Activated B cell treated with CpG ODN at 0.5 μM for 24 hours (primary cell): ENCODE measurements around the gene PLEKHA1. TPM values are rescaled to one million over a fixed set of nuclear protein-coding genes. Genes with fewer than 3 reads are reported as not detected.

Experiments
- ATAC-seq: fragments of 200-7000 bp; cut with Tn5 transposase; one replicate; pipeline ENCODE4 v1.10.0; 2021; ENCODE audit warnings: low read depth, mild to moderate bottlenecking, moderate library complexity
- CTCF ChIA-PET: fragments of 350-600 bp; sonication (Branson Sonifier 250); formaldehyde crosslinking; loops from one replicate; lab custom pipeline; 2021; ENCODE audit warnings: antibody characterized with exemption; lab: Charles Lee
- POLR2A ChIA-PET: fragments of 350-600 bp; sonication (Branson Sonifier 250); formaldehyde crosslinking; loops from one replicate; lab custom pipeline; 2021; ENCODE audit warnings: antibody characterized with exemption; lab: Charles Lee
- DNase-seq: peaks from one replicate; pipeline ENCODE4 v3.0.0; 2022
- H3K27ac Mint-ChIP-seq: one replicate; pipeline ENCODE4 v1.8.0; 2020; ENCODE audit warnings: mixed read lengths
- H3K27me3 Mint-ChIP-seq: one replicate; pipeline ENCODE4 v1.8.0; 2021; ENCODE audit warnings: mixed read lengths
- H3K36me3 Mint-ChIP-seq: one replicate; pipeline ENCODE4 v1.8.0; 2021; ENCODE audit warnings: low read depth, mixed read lengths
- H3K4me1 Mint-ChIP-seq: one replicate; pipeline ENCODE4 v1.8.0; 2021; ENCODE audit warnings: mixed read lengths
- H3K4me3 Mint-ChIP-seq: one replicate; pipeline ENCODE4 v1.8.0; 2020; ENCODE audit warnings: mild to moderate bottlenecking, mixed read lengths
- H3K9me3 Mint-ChIP-seq: one replicate; pipeline ENCODE4 v1.8.0; 2020; ENCODE audit warnings: mixed read lengths
- intact Hi-C: fragments of 100-400 bp; cut with micrococcal nuclease; formaldehyde crosslinking; loops from one replicate; pipeline ENCODE4 v1.15.1; 2024
- total RNA-seq: library from RNA; stranded (reverse); gene quantifications from 2 replicates; pipeline ENCODE4 v1.2.3, GENCODE V29; 2022
- TF ChIP-seq, protein P1 (sequence below): fragments of 200-600 bp; IDR thresholded peaks from one replicate; pipeline ENCODE4 v1.8.0; 2022; ENCODE audit warnings: antibody characterized with exemption, mild to moderate bottlenecking

The PLEKHA1 gene
- total RNA-seq, 1 donor from 2014 or later, result 12.8 TPM

DNA sequence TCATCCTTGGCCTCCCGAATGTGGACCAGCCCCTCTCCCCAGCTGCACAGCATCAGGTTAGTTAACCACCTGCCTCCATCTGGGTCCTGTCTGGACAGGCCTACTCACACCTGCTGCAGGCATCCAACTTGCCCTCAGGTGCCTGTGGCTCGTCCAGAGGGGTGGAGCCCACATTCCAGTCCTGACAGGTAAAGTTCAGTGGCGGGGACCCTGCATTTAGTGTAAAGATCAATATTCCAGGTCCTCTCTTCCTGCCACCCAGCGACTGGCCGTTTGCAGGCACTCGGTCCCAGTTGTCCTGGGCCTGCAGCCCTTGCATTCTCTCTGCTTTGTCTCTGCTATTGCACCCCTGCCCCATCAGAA, 101.8 kb downstream of the PLEKHA1 start:
- no peak for DNase-seq
- no peak for ATAC-seq
- Mint-ChIP-seq H3K27ac (no peak overlapping the region), H3K4me3 (no peak overlapping the region), H3K9me3 (no peaks in the 10 kb centered on the region), H3K27me3 (peaks cover 27% of the 10 kb centered on the region), H3K4me1 (peaks cover 2% of the 10 kb centered on the region), H3K36me3 (no peaks in the 10 kb centered on the region)
- intact Hi-C loops, result no loop called here
- TF ChIP-seq, protein P1, sequence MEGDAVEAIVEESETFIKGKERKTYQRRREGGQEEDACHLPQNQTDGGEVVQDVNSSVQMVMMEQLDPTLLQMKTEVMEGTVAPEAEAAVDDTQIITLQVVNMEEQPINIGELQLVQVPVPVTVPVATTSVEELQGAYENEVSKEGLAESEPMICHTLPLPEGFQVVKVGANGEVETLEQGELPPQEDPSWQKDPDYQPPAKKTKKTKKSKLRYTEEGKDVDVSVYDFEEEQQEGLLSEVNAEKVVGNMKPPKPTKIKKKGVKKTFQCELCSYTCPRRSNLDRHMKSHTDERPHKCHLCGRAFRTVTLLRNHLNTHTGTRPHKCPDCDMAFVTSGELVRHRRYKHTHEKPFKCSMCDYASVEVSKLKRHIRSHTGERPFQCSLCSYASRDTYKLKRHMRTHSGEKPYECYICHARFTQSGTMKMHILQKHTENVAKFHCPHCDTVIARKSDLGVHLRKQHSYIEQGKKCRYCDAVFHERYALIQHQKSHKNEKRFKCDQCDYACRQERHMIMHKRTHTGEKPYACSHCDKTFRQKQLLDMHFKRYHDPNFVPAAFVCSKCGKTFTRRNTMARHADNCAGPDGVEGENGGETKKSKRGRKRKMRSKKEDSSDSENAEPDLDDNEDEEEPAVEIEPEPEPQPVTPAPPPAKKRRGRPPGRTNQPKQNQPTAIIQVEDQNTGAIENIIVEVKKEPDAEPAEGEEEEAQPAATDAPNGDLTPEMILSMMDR, result no peak
- ChIA-PET POLR2A (no interaction called here), CTCF (no interaction called here)

DNA sequence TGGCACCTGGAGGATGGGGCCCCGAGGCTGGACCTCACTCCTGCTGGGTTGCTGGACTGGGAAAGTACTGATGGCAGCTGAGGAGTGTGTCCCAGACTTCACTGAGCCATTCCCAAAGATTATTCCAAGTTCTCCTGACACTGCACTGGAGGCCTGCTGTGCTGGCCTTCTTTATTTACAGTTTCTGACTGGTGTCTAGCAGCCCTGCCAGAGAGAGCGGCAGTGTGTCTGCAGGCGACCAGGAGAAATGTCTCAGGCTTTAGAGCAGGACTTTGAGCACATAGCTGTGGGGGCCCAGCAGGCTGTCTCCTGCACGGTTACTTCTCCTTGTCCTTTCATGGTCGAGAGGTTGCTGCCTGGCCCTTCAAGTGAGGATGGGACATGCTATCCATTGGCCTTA, 102.9 kb downstream of the PLEKHA1 start:
- H3K27ac Mint-ChIP-seq, result no peak overlapping the region
- TF ChIP-seq, protein P1, result no peak
- intact Hi-C loops, result no loop called here
- POLR2A ChIA-PET, result no interaction called here
- peaks cover 30% of the 10 kb centered on the region for H3K27me3 Mint-ChIP-seq
- DNase-seq (no peak), ATAC-seq (no peak)
- H3K4me3 Mint-ChIP-seq, result no peak overlapping the region
- peaks cover 3% of the 10 kb centered on the region for H3K9me3 Mint-ChIP-seq
- CTCF ChIA-PET, result no interaction called here
- H3K36me3 Mint-ChIP-seq, result no peaks in the 10 kb centered on the region
- peaks cover 2% of the 10 kb centered on the region for H3K4me1 Mint-ChIP-seq

DNA sequence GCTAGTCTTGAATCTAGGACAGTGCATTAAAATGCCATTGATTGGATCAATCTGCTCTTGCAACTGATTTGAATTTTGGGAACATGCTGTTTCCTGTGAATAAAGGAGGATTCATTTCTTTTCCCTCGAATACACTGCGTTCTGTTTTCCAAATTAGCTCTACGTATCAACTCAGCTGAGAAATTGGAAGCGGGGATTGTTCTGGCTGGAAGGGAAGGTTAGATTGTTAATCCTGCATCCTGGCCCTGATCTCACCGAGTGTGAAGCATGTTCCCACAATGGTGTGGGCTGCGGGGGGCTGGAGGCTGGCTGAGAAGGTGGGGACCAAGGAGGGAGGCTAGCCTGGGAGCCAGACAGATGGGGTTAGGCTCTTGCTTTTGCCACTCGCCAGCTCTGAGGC, 104.5 kb downstream of the PLEKHA1 start:
- CTCF ChIA-PET, result no interaction called here
- POLR2A ChIA-PET, result no interaction called here

DNA sequence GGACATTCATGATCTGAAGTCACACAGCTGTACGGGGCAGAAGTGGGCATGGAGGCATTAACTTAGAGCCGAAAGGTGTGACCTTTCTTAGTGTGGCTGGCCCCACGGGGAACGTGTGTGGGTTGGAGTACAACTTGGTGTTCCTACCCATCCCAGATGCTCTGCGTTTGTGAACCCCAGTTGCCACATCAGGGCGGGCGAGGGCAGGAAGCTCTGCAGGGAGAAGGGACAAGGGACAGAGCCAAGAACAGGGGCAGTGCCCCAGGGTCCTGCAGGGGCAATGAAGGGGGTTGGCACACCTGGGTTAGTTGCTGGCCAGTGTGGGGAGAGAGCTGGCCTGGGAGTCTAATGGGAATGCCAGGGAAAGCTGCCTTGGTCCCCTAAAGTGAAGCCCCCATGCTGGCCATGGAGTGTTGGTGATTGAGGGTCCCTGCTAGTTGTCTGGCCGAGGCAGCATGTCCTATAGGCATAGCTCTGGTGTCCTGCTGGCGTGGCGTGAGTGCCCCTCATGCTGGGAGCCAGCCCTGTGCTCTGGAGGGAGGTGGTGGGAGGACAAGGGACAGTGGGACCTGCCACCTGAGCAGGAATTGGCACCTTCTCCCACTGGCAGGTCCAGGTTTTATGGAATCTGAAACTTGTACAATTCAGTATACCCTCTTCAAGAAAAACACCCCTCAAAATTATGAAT, 105.8 kb downstream of the PLEKHA1 start:
- ATAC-seq, result no peak
- TF ChIP-seq, protein P1, result no peak
- Mint-ChIP-seq H3K4me3 (no peak overlapping the region), H3K4me1 (no peaks in the 10 kb centered on the region), H3K9me3 (peaks cover 3% of the 10 kb centered on the region), H3K27ac (no peak overlapping the region), H3K27me3 (peaks cover 14% of the 10 kb centered on the region), H3K36me3 (no peaks in the 10 kb centered on the region)
- no peak for DNase-seq
- intact Hi-C loops, result no loop called here
- POLR2A ChIA-PET, result no interaction called here
- CTCF ChIA-PET, result no interaction called here

More for the DNA sequence above, 104.5 kb downstream of the PLEKHA1 start:
- Mint-ChIP-seq H3K27ac (no peak overlapping the region), H3K9me3 (peaks cover 3% of the 10 kb centered on the region), H3K4me3 (no peak overlapping the region), H3K36me3 (no peaks in the 10 kb centered on the region), H3K4me1 (peaks cover 2% of the 10 kb centered on the region), H3K27me3 (peaks cover 25% of the 10 kb centered on the region)
- ATAC-seq (no peak), DNase-seq (no peak)
- TF ChIP-seq, protein P1, result no peak
- intact Hi-C loops, result no loop called here

DNA sequence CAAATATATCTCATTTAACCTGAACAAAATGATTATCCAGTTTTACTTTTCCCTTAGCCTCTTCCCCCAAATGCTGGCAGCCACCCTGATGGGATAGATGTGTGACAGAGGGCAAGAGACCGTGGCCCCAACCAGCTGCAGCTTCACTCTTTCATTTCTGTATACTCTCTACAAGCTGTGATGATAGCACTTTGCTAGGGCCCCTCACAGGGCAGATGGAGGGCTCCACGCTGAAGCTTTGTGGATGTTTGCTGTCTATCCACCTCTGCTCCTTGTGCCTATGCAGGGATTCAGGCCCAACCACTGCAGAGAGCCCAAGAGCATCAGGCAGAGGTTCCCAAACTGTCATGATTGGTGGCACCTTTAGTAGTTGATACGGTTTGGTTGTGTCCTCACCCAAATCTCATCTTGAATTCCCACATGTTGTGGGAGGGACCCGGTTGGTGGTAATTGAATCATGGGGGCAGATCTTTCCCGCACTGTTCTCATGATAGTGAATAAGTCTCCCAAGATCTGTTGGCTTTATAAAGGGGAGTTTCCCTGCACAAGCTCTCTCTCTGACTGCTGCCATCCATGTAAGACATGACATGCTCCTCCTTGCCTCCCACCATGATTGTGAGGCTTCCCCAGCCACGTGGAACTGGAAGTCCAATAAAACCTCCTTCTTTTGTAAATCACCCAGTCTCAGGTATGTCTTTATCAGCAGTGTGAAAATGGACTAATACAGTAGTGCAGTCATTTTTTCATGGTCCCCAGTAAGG, 107.0 kb downstream of the PLEKHA1 start:
- no peaks in the 10 kb centered on the region for H3K36me3 Mint-ChIP-seq
- H3K27ac Mint-ChIP-seq, result no peak overlapping the region
- no peak for DNase-seq
- TF ChIP-seq, protein P1, result no peak
- intact Hi-C loops, result no loop called here
- H3K9me3 Mint-ChIP-seq, result peaks cover 3% of the 10 kb centered on the region
- no peaks in the 10 kb centered on the region for H3K4me1 Mint-ChIP-seq
- no peak overlapping the region for H3K4me3 Mint-ChIP-seq
- ATAC-seq, result no peak
- ChIA-PET POLR2A (no interaction called here), CTCF (no interaction called here)
- peaks cover 9% of the 10 kb centered on the region for H3K27me3 Mint-ChIP-seq

Other genes with a start within 250 kb of the PLEKHA1 start
- gene BTBD16, start 103.4 kb upstream of the PLEKHA1 start, total RNA-seq, result not detected in 2 replicates
- gene ARMS2, start 79.9 kb downstream of the PLEKHA1 start, total RNA-seq, result not detected in 2 replicates
- not detected in 2 replicates for gene HTRA1, start 86.8 kb downstream of the PLEKHA1 start, total RNA-seq
- gene DMBT1, start 186.0 kb downstream of the PLEKHA1 start, total RNA-seq, result not detected in 2 replicates